ENCODE data around the gene MAPK12. TPM values are rescaled to one million over a fixed set of nuclear protein-coding genes. Genes with fewer than 3 reads are reported as not detected.

MAPK12 gene
- polyA plus RNA-seq, 1 experiment = 51.4 TPM

GRCh38 chr22:50308986-50309600 is 47.6 kb upstream of the MAPK12 start:
- Histone ChIP-seq H3K36me3 (ENCODE audit: control insufficient read depth, insufficient read depth, low read length) (peaks cover 13% of the 10 kb centered on the region), H3K4me3 (ENCODE audit: low read depth, low read length) (no peak overlapping the region), H3K27me3 (ENCODE audit: control insufficient read depth, insufficient read depth, low read length) (no peaks in the 10 kb centered on the region)
- ChIA-PET POLR2A (interaction anchor here (0.7 kb wide), 2 partner anchors 48 to 129 kb away, joined by 4 to 25 read pairs; no protein-coding TSS in a partner anchor), CTCF (interaction anchor here (0.9 to 7.4 kb wide), 9 partner anchors 11 to 68 kb away, joined by 3 to 36 read pairs (median 5); partner anchors contain the start of gene DENND6B)
- DNase-seq (ENCODE audit: low read depth) = no peak
- no peak for TF ChIP-seq CTCF (IDR thresholded peaks at IDR 0.05; ENCODE audit: insufficient read depth, low read depth, low read length)

GRCh38 chr22:50308597-50308935 is 47.1 kb upstream of the MAPK12 start:
- no peak for TF ChIP-seq CTCF (IDR thresholded peaks at IDR 0.05; ENCODE audit: insufficient read depth, low read depth, low read length)
- Histone ChIP-seq H3K36me3 (ENCODE audit: control insufficient read depth, insufficient read depth, low read length) (peaks cover 15% of the 10 kb centered on the region), H3K4me3 (ENCODE audit: low read depth, low read length) (no peak overlapping the region), H3K27me3 (ENCODE audit: control insufficient read depth, insufficient read depth, low read length) (no peaks in the 10 kb centered on the region)
- ChIA-PET CTCF (interaction anchor here (0.9 to 7.4 kb wide), 4 partner anchors 16 to 36 kb away, joined by 3 to 36 read pairs (median 5); partner anchors contain the start of gene DENND6B), POLR2A (interaction anchor here (0.6 to 0.7 kb wide), 3 partner anchors 17 to 48 kb away, joined by 3 to 5 read pairs (median 4); partner anchors contain the start of gene MAPK11)
- peak; percentile 57 for DNase-seq (ENCODE audit: low read depth)

GRCh38 chr22:50307890-50308596 is 46.6 kb upstream of the MAPK12 start:
- Histone ChIP-seq H3K36me3 (ENCODE audit: control insufficient read depth, insufficient read depth, low read length) (peaks cover 15% of the 10 kb centered on the region), H3K4me3 (ENCODE audit: low read depth, low read length) (no peak overlapping the region), H3K27me3 (ENCODE audit: control insufficient read depth, insufficient read depth, low read length) (no peaks in the 10 kb centered on the region)
- DNase-seq (ENCODE audit: low read depth) = no peak
- CTCF ChIA-PET = interaction anchor here (0.9 to 7.4 kb wide), 3 partner anchors 16 to 35 kb away, joined by 3 to 36 read pairs (median 5); partner anchors contain the start of gene DENND6B
- no peak for TF ChIP-seq CTCF (IDR thresholded peaks at IDR 0.05; ENCODE audit: insufficient read depth, low read depth, low read length)
- POLR2A ChIA-PET = interaction anchor here (0.6 to 0.7 kb wide), 3 partner anchors 17 to 47 kb away, joined by 3 to 5 read pairs (median 4); partner anchors contain the start of gene MAPK11

- CTCF ChIA-PET = interaction anchor here (0.6 to 7.4 kb wide), 6 partner anchors 14 to 34 kb away, joined by 3 to 38 read pairs (median 17); partner anchors contain the start of gene DENND6B
These were observed 45.6 kb upstream of the MAPK12 start, which contains the start of gene PLXNB2 for GRCh38 chr22:50306753-50307749. Gene PLXNB2 (minus strand): TSS chr22:50307646. CDS start chr22:50290584, 17,062 bp downstream.

More at GRCh38 chr22:50306753-50307749, 45.6 kb upstream of the MAPK12 start, which contains the start of gene PLXNB2:
- Histone ChIP-seq H3K27me3 (ENCODE audit: control insufficient read depth, insufficient read depth, low read length) (no peaks in the 10 kb centered on the region), H3K36me3 (ENCODE audit: control insufficient read depth, insufficient read depth, low read length) (peaks cover 18% of the 10 kb centered on the region), H3K4me3 (ENCODE audit: low read depth, low read length) (peak within 1 kb of the TSS; percentile 98)
- no peak for TF ChIP-seq CTCF (IDR thresholded peaks at IDR 0.05; ENCODE audit: insufficient read depth, low read depth, low read length)
- no peak for DNase-seq (ENCODE audit: low read depth)
- POLR2A ChIA-PET = no interaction called here
